OCI-LY1 (cell line): ENCODE results near the gene GNG2.

Source experiments
- EZH2 ChIP-seq: fragments of 200-600 bp; sonication (generic), shearing (Covaris generic); IDR thresholded peaks from 2 replicates; pipeline ENCODE4 v1.8.0; 2017; ENCODE audit warnings: borderline replicate concordance, mixed run types, mild to moderate bottlenecking, antibody characterized with exemption, low read length, moderate library complexity, mixed read lengths
- TF ChIP-seq, protein P1 (sequence below): fragments of 200-600 bp; sonication (generic), shearing (Covaris generic); IDR thresholded peaks from 2 replicates; pipeline ENCODE4 v1.5.1; 2017; ENCODE audit warnings: mild to moderate bottlenecking, antibody characterized with exemption, low read length, moderate library complexity, mixed read lengths

DNA sequence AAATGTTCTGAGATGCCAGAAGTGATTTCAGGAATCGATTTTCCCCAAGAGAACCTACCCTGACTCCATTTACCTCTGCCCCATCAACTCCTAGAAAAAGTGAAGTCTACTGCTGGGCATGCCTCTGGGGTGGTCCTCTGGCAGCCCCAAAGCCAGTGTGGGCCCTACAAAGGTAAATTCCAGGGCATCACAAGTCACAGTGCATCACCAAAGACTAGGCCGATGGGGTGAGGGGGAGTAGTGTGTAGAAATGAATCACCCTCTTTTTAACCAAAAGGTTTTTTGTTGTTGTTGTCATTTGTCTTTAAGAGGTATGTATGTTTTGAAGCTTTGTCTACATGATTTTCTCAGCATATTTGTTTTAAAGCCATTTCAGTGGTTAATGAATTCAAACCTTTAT, 82.6 kb downstream of the GNG2 start:
- TF ChIP-seq, protein P1, sequence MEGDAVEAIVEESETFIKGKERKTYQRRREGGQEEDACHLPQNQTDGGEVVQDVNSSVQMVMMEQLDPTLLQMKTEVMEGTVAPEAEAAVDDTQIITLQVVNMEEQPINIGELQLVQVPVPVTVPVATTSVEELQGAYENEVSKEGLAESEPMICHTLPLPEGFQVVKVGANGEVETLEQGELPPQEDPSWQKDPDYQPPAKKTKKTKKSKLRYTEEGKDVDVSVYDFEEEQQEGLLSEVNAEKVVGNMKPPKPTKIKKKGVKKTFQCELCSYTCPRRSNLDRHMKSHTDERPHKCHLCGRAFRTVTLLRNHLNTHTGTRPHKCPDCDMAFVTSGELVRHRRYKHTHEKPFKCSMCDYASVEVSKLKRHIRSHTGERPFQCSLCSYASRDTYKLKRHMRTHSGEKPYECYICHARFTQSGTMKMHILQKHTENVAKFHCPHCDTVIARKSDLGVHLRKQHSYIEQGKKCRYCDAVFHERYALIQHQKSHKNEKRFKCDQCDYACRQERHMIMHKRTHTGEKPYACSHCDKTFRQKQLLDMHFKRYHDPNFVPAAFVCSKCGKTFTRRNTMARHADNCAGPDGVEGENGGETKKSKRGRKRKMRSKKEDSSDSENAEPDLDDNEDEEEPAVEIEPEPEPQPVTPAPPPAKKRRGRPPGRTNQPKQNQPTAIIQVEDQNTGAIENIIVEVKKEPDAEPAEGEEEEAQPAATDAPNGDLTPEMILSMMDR = no peak
- TF ChIP-seq EZH2 = no peak
